Left cardiac atrium (tissue), 4 donors: ENCODE data around the gene PACSIN1. TPM values are rescaled to one million over a fixed set of nuclear protein-coding genes. Genes with fewer than 3 reads are reported as not detected.

Experiments
- ATAC-seq, 2 donors: fragments of 200-7000 bp; cut with Tn5 transposase; one replicate each; pipeline ENCODE4 v1.9.1; 2020; ENCODE audit warnings: mild to moderate bottlenecking in 2 of 2, moderate library complexity in 2 of 2
- DNase-seq: peaks from one replicate; pipeline ENCODE4 v3.0.0-alpha.2; 2020
- intact Hi-C, 2 donors: fragments of 100-400 bp; cut with DNase I; formaldehyde crosslinking; loops; one replicate each; pipeline versions ENCODE4 v1.14.1 to v1.15.1; 2022 to 2023
- total RNA-seq, 2 donors: library from RNA; stranded (reverse); fragmentation: NEBNext Ultra II Directional; extraction: Animal tissue kit (Norgen Biotek cat#: 25700); gene quantifications; one replicate each; pipeline ENCODE4 v1.2.1, GENCODE V29; 2021
- donor health status: DM: no; HTN: yes; CAD: no.
- donor health status: DM: no; HTN: yes; CAD: no; lungs with severe emphysema.
- donor health status: DM: yes; HTN: yes; CAD: no.
- donor health status: Dilated cardiomyopathy.

The PACSIN1 gene
- total RNA-seq, 2 donors from 2014 or later, result 3.4 to 8.4 TPM

DNA sequence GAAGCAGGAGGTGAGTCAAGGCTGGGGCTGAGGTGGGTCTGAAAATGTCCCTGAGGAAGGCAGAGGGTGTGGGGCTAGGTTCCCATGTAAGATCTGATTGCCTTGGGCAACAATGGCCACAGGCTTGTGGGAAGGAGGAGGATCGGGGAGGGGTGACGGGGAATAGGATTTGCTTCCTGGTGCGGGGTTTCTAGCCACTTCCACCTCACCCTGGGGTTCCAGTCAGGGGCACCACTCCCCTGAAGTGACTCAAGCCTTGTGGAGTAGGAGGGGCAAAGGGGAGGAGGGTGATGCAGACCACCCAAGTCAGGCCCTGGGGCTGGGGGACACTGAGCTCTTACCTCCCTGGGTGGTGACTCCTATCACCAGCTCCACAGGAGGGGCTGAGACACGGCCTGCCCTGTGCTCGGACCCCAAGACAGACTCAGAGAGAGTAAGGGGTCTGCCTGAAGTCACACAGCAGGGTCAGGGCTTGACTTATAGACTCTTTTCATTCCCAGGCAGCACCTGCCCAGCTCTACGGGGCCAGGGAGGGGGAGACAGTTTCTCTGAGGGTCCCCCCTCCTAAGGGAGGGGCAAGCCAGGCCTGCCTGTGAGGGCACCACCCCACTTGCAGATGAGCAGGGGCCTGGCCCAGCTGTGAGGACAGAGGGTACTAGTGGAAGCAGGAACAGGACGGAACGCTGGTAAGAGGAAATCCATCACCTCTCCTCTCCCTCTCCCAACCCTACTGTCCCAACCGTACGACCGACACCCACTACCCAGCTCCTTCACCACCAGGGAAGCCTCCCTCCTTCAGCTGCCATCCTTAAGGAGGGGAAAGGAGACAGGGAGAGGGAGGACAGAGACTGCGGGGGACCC lies 102.7 kb downstream of the PACSIN1 start:
- ATAC-seq, result no peak
- DNase-seq, result no peak
- intact Hi-C loops, result no loop called here

DNA sequence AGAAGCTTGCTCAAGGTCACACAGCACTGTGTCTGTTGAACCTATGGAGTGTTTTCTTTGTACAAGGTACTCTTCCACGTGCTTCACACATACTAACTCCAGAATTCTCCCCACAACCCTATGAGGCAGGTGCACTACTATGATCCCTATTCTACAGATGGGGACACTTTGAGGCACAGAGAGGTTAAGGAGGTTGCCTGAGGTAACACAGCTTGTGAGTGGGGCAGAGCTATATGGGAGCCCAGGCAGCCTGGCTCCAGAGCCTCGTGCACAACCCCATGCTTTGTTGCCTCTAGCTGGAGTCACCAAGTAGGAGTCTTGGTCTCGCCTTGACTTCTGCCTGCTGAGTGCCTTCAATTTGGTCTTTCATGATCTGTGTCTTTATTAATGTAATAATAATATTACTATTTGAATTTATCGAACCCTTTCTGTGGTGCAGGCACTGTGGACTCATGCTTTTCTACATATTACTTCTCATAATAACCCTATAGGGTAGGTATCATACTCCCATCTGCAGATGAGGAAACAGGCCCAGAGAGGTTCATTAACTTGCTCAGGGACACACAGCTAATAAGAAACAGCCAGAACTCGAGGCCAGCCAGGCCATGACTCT lies 103.6 kb downstream of the PACSIN1 start:
- ATAC-seq (no peak), DNase-seq (no peak)
- intact Hi-C loops, result no loop called here

GRCh38 chr6:34570066-34570833 lies 104.4 kb downstream of the PACSIN1 start:
- DNase-seq (no peak), ATAC-seq (no peak)
- intact Hi-C loops, result no loop called here

GRCh38 chr6:34571388-34571787 lies 105.5 kb downstream of the PACSIN1 start:
- ATAC-seq (peak in 1 of 2 donors; percentile 72), DNase-seq (no peak)
- intact Hi-C loops, result no loop called here

DNA sequence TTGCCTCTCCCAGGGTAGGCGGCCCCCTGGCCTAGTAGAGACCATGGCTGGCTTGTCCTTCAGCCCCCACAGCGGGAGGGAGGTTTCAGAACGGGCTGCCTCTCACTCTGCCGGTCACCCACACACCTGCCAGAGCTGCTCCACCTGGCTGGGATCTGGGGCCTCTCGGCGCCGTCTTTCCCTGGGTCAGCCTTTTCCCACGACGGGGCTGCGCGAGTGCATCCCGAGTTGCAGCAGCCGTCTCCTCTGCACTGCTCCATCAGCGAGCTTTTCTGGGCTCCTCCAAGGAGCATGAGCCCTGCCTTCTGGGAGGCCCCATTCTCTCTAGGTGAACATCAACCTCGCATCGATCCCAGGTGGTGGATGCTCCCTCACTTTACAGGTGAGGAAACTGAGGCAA lies 106.1 kb downstream of the PACSIN1 start:
- ATAC-seq, result no peak
- no peak for DNase-seq
- intact Hi-C loops, result no loop called here

DNA sequence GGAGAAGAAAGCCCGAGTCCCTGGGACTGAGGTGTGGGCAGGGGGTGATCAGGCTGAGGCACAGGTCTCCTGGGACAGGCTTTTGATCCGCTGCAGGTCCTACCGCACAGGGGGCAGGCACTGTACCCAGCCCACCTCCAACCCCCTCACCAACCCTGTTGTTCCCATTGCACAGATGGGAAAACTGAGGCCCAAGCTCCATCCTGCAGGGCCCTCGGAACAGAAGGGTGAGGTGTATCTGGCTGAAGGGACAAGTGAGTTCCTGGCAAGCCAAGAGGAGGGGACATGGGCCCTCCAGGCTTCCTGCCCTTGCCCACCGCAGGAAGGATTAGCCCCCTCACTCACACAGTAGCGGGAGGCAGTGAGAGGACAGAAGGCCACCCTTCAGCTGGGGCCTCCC lies 106.7 kb downstream of the PACSIN1 start:
- intact Hi-C loops, result no loop called here
- DNase-seq (no peak), ATAC-seq (no peak)

- no peak for ATAC-seq
- no peak for DNase-seq
- intact Hi-C loops, result no loop called here
Measured at GRCh38 chr6:34573567-34574183, 107.8 kb downstream of the PACSIN1 start.

- no peak for DNase-seq
- intact Hi-C loops, result no loop called here
- ATAC-seq, result no peak
Measured at GRCh38 chr6:34574647-34575293, 108.9 kb downstream of the PACSIN1 start.

GRCh38 chr6:34575326-34575725 lies 109.5 kb downstream of the PACSIN1 start:
- ATAC-seq (no peak), DNase-seq (no peak)
- intact Hi-C loops, result no loop called here

DNA sequence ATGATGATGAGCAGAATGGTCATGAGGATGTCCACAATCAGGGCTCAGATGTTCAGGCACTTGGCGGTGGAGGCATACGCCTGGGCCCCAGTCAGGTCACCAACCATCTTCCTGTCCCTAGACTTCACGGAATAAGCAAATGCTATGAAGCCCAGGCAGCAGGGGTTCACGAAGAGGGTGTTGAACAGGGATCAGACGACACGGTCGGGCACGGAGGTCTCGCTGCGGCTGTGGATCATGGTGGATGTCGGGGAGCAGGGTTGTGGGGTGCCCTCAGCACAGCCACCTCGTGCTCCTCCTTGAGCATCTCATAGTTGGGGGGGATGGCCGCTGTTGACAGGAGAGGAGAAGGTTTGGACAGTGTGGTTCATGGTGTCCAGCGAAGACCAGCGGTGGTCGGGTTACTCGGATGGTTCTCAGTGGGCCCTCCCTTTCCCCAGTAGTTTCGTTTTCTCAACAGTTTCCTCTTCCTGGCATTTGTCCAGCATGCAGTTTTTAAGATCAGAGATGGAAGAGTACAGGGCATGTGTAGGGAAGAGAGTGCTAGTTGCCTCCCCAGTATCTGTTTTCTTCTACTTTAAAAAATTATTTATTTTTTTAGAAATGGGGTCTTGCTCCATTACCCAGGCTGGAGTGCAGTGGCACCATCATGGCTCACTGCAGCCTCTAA lies 110.5 kb downstream of the PACSIN1 start:
- ATAC-seq (no peak), DNase-seq (no peak)
- intact Hi-C loops, result no loop called here

DNA sequence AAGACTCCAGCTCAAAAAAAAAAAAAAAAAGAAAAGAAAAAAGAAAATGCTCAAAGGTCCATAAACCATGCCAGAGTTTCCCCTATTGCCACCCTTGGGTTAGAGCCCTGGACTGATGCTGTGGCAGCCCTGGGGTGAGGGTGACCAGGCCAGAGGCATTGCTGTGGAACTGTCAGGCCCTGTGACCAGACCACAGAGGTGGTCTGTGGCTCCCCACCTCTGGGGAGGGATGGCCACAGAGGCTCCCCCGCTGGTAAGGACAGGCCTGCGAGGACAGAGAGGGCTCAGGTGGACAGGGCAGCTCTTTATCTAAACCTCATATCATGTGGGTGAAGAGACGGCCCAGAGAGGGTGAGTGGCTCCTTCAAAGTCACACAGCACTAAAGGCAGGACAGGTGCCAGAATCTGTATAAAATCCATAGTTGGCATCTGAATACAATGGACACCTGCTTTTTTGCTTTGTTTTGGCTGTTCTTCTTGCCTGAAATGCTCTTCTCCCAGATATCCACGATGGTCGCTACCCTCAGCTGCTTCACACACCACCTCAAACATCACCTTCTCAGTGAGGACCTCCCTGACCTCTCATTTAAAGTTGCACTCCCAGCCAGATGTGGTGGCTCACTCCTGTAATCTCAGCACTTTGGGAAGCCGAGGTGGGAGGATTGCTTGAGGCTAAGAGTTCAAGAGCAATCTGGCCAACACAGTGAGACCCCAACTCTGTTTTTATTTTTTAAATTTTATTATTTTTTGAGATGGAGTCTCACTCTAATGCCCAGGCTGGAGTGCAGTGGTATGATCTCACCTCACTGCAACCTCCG lies 112.8 kb downstream of the PACSIN1 start:
- no peak for DNase-seq
- intact Hi-C loops, result no loop called here
- ATAC-seq, result no peak

DNA sequence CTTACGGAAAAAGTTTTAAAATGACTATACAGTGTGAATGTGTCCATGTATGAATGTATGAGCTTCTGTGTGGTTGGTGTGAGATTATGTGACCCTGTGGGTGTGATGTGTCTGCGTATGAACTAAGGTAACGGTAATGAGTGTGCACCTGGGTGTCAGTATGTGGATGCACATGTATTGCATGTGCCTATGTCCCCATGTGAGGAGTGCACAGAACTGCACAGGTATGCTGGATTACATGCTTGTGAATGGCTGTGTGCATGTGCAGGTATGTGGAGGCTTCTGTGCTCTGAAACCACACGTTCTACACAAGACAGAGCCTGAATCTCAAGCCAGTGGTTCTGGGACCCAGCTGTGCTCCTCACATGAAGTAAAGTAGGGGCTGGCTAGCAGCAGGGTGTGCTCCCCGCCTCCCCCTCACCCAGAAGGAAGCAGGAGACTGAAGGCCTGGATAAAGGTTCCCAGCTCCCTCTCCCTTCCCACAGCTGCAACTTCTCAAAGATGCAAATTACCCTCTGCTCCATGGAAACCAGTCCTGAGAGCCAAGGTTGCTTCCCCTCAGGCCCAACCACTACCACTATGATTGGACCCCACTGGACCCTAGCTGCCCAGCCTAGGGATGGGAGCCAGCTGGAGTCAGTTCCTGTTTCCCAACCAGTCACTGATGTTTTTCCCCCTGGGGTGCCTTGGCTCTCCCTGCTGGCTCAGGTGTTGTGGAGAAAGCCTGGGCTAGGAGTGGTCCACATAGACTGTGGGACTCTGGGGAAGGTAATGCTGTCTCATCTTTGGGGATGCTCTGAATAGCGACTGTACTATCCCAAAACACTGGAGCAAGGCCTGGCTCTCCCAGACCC lies 115.1 kb downstream of the PACSIN1 start:
- ATAC-seq (peak in 1 of 2 donors; percentile 25), DNase-seq (no peak)
- intact Hi-C loops, result no loop called here

- ATAC-seq (no peak), DNase-seq (no peak)
- intact Hi-C loops, result no loop called here
Measured at GRCh38 chr6:34581561-34581920, 115.7 kb downstream of the PACSIN1 start.

DNA sequence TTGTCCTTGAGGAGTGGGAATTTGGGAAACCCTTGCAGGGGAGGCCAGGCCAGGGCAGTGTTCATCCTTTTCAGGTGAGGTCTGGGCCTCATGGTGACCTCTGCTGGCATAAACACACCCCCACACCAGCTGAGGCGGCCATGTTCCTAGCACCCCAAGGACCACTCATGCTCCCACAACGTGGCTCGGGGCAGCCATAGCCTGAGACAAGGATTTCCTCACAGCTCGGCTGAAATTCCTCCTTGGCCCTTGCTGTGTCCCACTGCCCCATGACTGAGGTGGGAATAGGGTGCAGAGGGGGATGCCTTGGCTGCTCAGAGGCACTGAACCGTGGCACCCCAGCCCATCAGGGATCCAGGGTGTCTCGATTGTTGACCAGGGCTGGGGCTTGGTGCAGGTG lies 117.6 kb downstream of the PACSIN1 start:
- ATAC-seq, result no peak
- no peak for DNase-seq
- intact Hi-C loops, result no loop called here

GRCh38 chr6:34583861-34584604 lies 118.2 kb downstream of the PACSIN1 start:
- intact Hi-C loops, result no loop called here
- DNase-seq (no peak), ATAC-seq (no peak)

DNA sequence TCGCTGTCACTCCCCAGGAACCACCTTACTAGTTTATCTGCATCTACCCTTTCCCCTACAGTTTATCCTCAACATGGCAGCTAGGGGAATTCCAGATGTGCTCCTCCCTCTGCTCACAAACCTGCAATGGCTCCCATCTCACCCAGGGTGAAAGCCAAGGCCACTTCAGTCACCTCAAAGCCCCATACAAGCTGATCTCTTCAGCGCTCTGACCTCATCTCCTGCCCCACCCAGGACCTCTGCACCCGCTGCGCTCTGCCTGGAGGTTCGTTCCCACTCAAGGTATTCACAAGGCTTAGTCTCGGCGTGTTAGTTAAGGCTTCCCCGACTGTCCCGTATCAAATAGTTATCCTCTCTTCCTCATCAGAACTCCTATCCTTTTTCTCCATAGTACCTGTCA lies 118.8 kb downstream of the PACSIN1 start:
- ATAC-seq, result no peak
- intact Hi-C loops, result no loop called here
- DNase-seq, result no peak
